HepG2 (cell line): Measurements from ENCODE around the gene GPSM1. TPM values are rescaled to one million over a fixed set of nuclear protein-coding genes. Genes with fewer than 3 reads are reported as not detected.

Experiments used
- ATAC-seq: fragments of 200-7000 bp; cut with Tn5 transposase; 3 replicates; pipeline ENCODE4 v1.9.1; 2020; ENCODE audit warnings: mild to moderate bottlenecking, moderate library complexity
- BruUV-seq: library from RNA; stranded (reverse); fragments of 400-500 nt; replicated peaks from 2 replicates; lab custom pipeline; 2021; lab: Mats Ljungman, UMichigan
- CTCF ChIA-PET: fragments of 300-600 bp; formaldehyde crosslinking; extraction: SDS; loops from one replicate; lab custom pipeline; 2021; ENCODE audit warnings: low total read pairs, inconsistent platforms, low intra/inter-chr PET ratio; lab: Yijun Ruan, JAX
- POLR2A ChIA-PET: fragments of 350-600 bp; sonication (Branson Sonifier 250); formaldehyde crosslinking; loops from one replicate; lab custom pipeline; 2020; ENCODE audit warnings: antibody characterized with exemption, inconsistent platforms; lab: Yijun Ruan, JAX
- DNase-seq: peaks from one replicate; pipeline ENCODE4 v3.0.0-alpha.2; 2015; ENCODE audit warnings: low spot score
- FAIRE-seq: peaks from 3 replicates; lab custom pipeline; 2011; peaks lifted over from hg19 to GRCh38; lab: Jason Lieb, UNC
- H2AFZ ChIP-seq: one replicate; pipeline ENCODE4 v1.6.1; 2011; ENCODE audit warnings: low read length, inconsistent platforms
- H3K27ac ChIP-seq: fragments of 300-600 bp; 3 replicates; pipeline ENCODE4 v1.8.0; 2011; ENCODE audit warnings: mixed run types, mild to moderate bottlenecking, mixed read lengths, low read length, inconsistent platforms; ENCODE audit not compliant: insufficient read depth; ENCODE audit errors: extremely low read length
- H3K27me3 ChIP-seq, 2 experiments: fragments of 200-600 bp in 1 of 2; 2 replicates in 1 of 2; 3 replicates in 1 of 2; pipeline versions ENCODE4 v1.6.0 to v1.8.0; 2011; ENCODE audit warnings: low read length in 2 of 2, mild to moderate bottlenecking in 2 of 2, moderate library complexity in 2 of 2, inconsistent platforms in 1 of 2; ENCODE audit not compliant: insufficient read depth in 2 of 2, control insufficient read depth in 1 of 2
- H3K36me3 ChIP-seq, 2 experiments: fragments of 200-600 bp in 1 of 2; replicated peaks in 1 of 2; 2 replicates in 1 of 2; 3 replicates in 1 of 2; pipeline versions ENCODE4 v1.5.1 to v1.8.0; 2011; ENCODE audit warnings: low read length in 2 of 2, inconsistent platforms in 1 of 2; ENCODE audit not compliant: insufficient read depth in 2 of 2, control insufficient read depth in 1 of 2
- H3K4me1 ChIP-seq: 2 replicates; pipeline ENCODE4 v1.5.1; 2012; ENCODE audit warnings: low read length, inconsistent platforms; ENCODE audit not compliant: insufficient read depth
- H3K4me2 ChIP-seq: 2 replicates; pipeline ENCODE4 v1.6.0; 2011; ENCODE audit warnings: low read depth, low read length, inconsistent platforms
- H3K4me3 ChIP-seq, 3 experiments: fragments of 200-600 bp in 1 of 3; sonication (generic), shearing (Covaris generic) in 1 of 3; replicated peaks in 1 of 3; 2 replicates each; pipeline ENCODE4 v1.5.1; 2011 to 2016; ENCODE audit warnings: low read length in 3 of 3, inconsistent platforms in 2 of 3, low read depth in 2 of 3, mild to moderate bottlenecking in 2 of 3, control low read depth in 1 of 3, mixed read lengths in 1 of 3; ENCODE audit not compliant: insufficient read depth in 1 of 3
- H3K79me2 ChIP-seq: one replicate; pipeline ENCODE4 v1.6.1; 2011; ENCODE audit warnings: low read length, inconsistent platforms; ENCODE audit not compliant: insufficient read depth
- H3K9ac ChIP-seq: 2 replicates; pipeline ENCODE4 v1.6.0; 2011; ENCODE audit warnings: mild to moderate bottlenecking, low read depth, low read length, inconsistent platforms; ENCODE audit not compliant: insufficient read depth
- H3K9me3 ChIP-seq: 2 replicates; pipeline ENCODE4 v1.5.1; 2012; ENCODE audit warnings: mild to moderate bottlenecking, low read length
- H4K20me1 ChIP-seq: 2 replicates; pipeline ENCODE4 v1.6.0; 2011; ENCODE audit warnings: inconsistent platforms, mild to moderate bottlenecking, low read length, moderate library complexity; ENCODE audit not compliant: insufficient read depth
- HDAC6 ChIP-seq: fragments of 200-600 bp; sonication (generic); IDR thresholded peaks from 2 replicates; pipeline ENCODE4 v1.7.0; 2017; ENCODE audit warnings: mild to moderate bottlenecking, antibody characterized with exemption, low read length, low read depth
- HNF4A ChIP-seq: sonication (generic); formaldehyde crosslinking; IDR thresholded peaks from 2 replicates; pipeline ENCODE4 v1.4.0; 2020; ENCODE audit warnings: missing genetic modification reagents
- JARID2 ChIP-seq: sonication (generic); formaldehyde crosslinking; IDR thresholded peaks from 2 replicates; pipeline ENCODE4 v1.8.1; 2023; ENCODE audit warnings: missing genetic modification reagents, inconsistent platforms; ENCODE audit not compliant: insufficient replicate concordance
- KAT8 ChIP-seq: IDR thresholded peaks from 2 replicates; pipeline ENCODE4 v1.6.1; 2016; ENCODE audit warnings: missing genetic modification reagents, missing compliant biosample characterization
- RNF2 ChIP-seq: fragments of 450-650 bp; conservative IDR thresholded peaks from 2 replicates; pipeline ENCODE4 v1.6.1; 2016; ENCODE audit warnings: low read depth
- RNF219 ChIP-seq: sonication (generic); formaldehyde crosslinking; IDR thresholded peaks from 2 replicates; pipeline ENCODE4 v1.5.0; 2020; ENCODE audit warnings: mild to moderate bottlenecking, missing genetic modification reagents
- SIX1 ChIP-seq: sonication (generic); formaldehyde crosslinking; IDR thresholded peaks from 2 replicates; pipeline ENCODE4 v1.4.0; 2020; ENCODE audit warnings: missing genetic modification reagents, borderline replicate concordance
- TEAD3 ChIP-seq: optimal IDR thresholded peaks from 2 replicates; pipeline ENCODE3; 2016; ENCODE audit warnings: borderline replicate concordance
- ZMYM3 ChIP-seq: sonication (generic); formaldehyde crosslinking; IDR thresholded peaks from 2 replicates; pipeline ENCODE4 v1.5.1; 2020; ENCODE audit warnings: mild to moderate bottlenecking, missing genetic modification reagents
- ZNF841 ChIP-seq: sonication (generic); formaldehyde crosslinking; IDR thresholded peaks from 2 replicates; pipeline ENCODE4 v1.8.1; 2023; ENCODE audit warnings: missing genetic modification reagents, borderline replicate concordance
- ZSCAN29 ChIP-seq: sonication (generic); formaldehyde crosslinking; conservative IDR thresholded peaks from 2 replicates; pipeline ENCODE4 v1.4.0; 2020; ENCODE audit warnings: mild to moderate bottlenecking, missing genetic modification reagents
- WGBS: methylation state at CpG from one replicate; pipeline ENCODE4 v1.1.6; 2017; ENCODE audit warnings: low lambda C conversion rate; 5-methylcytosine and 5-hydroxymethylcytosine counted together
- in situ Hi-C: cut with HindIII; loops from 2 replicates; pipeline ENCODE4 v1.10.0; 2017; ENCODE audit warnings: low pct_unique_long_range_greater_than_20kb; ENCODE audit not compliant: extremely low pct_ligation_motif_present
- intact Hi-C: fragments of 100-400 bp; cut with micrococcal nuclease; formaldehyde crosslinking; loops from one replicate; pipeline ENCODE4 v1.10.0; 2022; ENCODE audit not compliant: unreplicated experiment
- polyA plus RNA-seq, 8 experiments: library from polyadenylated mRNA; depleted of rRNA in 3 of 8; stranded (reverse) in 7 of 8; unstranded in 1 of 8; fragments of >200 nt; fragmentation: Illumina TruSeq in 4 of 8; extraction: Trizol in 4 of 8; gene quantifications; 2 replicates each; pipeline versions ENCODE4 v1.2.1 to v1.2.3, GENCODE V29; 2011 to 2016; ENCODE audit warnings: low read depth in 4 of 8, missing spikeins in 1 of 8, mixed read lengths in 1 of 8; ENCODE audit not compliant: insufficient read depth in 1 of 8
- total RNA-seq, 5 experiments: library from RNA; depleted of rRNA; stranded (reverse); fragments of >200 nt; fragmentation: Illumina TruSeq; extraction: Trizol; gene quantifications; 2 replicates each; pipeline ENCODE4 v1.2.3, GENCODE V29; 2016; ENCODE audit warnings: low read depth in 1 of 5

The GPSM1 gene
- total and polyA plus RNA-seq, 2 of the 13 experiments (the other 11 are each of a cell fraction or from before 2014, with no cell fraction given), result 1.0 to 2.4 TPM

- Histone ChIP-seq H3K4me2 (no peak overlapping the region), H3K79me2 (no peaks in the 10 kb centered on the region), H3K27me3 (peaks cover 0 to 4% of the 10 kb centered on the region in 2 experiments; a peak in 2 of 5 replicates), H2AFZ (no peak overlapping the region), H3K4me1 (peaks cover 40% of the 10 kb centered on the region), H4K20me1 (no peaks in the 10 kb centered on the region), H3K4me3 (no peak overlapping the region), H3K9me3 (no peaks in the 10 kb centered on the region), H3K9ac (no peak overlapping the region), H3K36me3 (no peaks in the 10 kb centered on the region)
- ChIA-PET CTCF (interaction anchor here (1.0 kb wide), 1 partner anchor 26 kb away, joined by 3 read pairs; the partner anchor contains the start of gene CARD9), POLR2A (no interaction called here)
- ATAC-seq, result no peak
- DNase-seq, result no peak
- in situ Hi-C loops, result loop anchor here (25.0 kb wide), 1 partner anchor 290 kb away; no protein-coding TSS in a partner anchor
- no TSS peak for BruUV-seq
- TF ChIP-seq TEAD3 (CRISPR knock-in tag) (no peak), HNF4A (CRISPR knock-in tag) (no peak), JARID2 (CRISPR knock-in tag) (no peak), RNF2 (no peak), ZNF841 (CRISPR knock-in tag) (no peak), ZSCAN29 (CRISPR knock-in tag) (no peak), HDAC6 (no peak), KAT8 (no peak), ZMYM3 (no peak), RNF219 (CRISPR knock-in tag) (no peak), SIX1 (CRISPR knock-in tag) (no peak)
- TF ChIP-seq, all 625 proteins: peak for 0
- 73% methylated on average over 22 of the region's 34 CpGs for WGBS
- intact Hi-C loops, result no loop called here
- H3K27ac ChIP-seq, result no peak overlapping the region
- no peak for FAIRE-seq
These were observed 20.3 kb downstream of the GPSM1 start for GRCh38 chr9:136347472-136348256.
